ENCODE measurements around the gene GPRC5C.

Gene GPRC5C

DNA sequence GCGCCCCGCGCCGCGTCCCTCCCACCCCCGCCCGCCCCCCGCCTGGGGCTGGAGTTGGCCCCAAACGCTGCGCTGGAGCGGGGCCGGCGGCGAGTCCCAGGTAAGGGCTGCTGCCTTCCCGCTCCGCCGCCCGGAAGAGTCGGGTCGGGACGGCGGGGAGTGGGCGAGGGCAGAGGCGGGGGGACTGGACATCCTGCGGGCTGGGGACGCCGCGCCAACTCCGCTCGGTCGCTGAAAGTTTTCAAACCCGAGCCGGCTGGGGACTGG lies 469 bp downstream of the GPRC5C start:
- no peak for TF ChIP-seq CTCF (conservative IDR thresholded peaks at IDR 0.05; ENCODE audit: low read depth, low read length)
- Histone ChIP-seq H3K4me2 (no peak overlapping the region), H3K36me3 (ENCODE audit: insufficient read depth) (no peaks in the 10 kb centered on the region), H2AFZ (ENCODE audit: low read depth) (no peak overlapping the region), H4K20me1 (ENCODE audit: insufficient read depth) (no peaks in the 10 kb centered on the region), H3K27ac (no peak overlapping the region), H3K79me2 (ENCODE audit: insufficient read depth, low read depth) (no peaks in the 10 kb centered on the region), H3K4me3 (IDR thresholded peaks at IDR 0.05; ENCODE audit: insufficient read depth, low read depth, low read length) (no peak overlapping the region), H3K27me3 (ENCODE audit: insufficient read depth, low read depth) (peaks cover 40% of the 10 kb centered on the region), H3K9ac (no peak overlapping the region), H3K4me1 (ENCODE audit: low read depth, poor library complexity, severe bottlenecking) (no peaks in the 10 kb centered on the region)

GRCh38 chr17:74432766-74433391 lies 991 bp downstream of the GPRC5C start:
- TF ChIP-seq CTCF (conservative IDR thresholded peaks at IDR 0.05; ENCODE audit: low read depth, low read length), result no peak
- no peak overlapping the region for H3K4me3 ChIP-seq (IDR thresholded peaks at IDR 0.05; ENCODE audit: insufficient read depth, low read depth, low read length)
- H2AFZ ChIP-seq (ENCODE audit: low read depth), result no peak overlapping the region
- no peaks in the 10 kb centered on the region for H3K4me1 ChIP-seq (ENCODE audit: low read depth, poor library complexity, severe bottlenecking)
- no peaks in the 10 kb centered on the region for H4K20me1 ChIP-seq (ENCODE audit: insufficient read depth)
- no peak overlapping the region for H3K4me2 ChIP-seq
- H3K36me3 ChIP-seq (ENCODE audit: insufficient read depth), result no peaks in the 10 kb centered on the region
- H3K79me2 ChIP-seq (ENCODE audit: insufficient read depth, low read depth), result no peaks in the 10 kb centered on the region
- H3K9ac ChIP-seq, result no peak overlapping the region
- no peak overlapping the region for H3K27ac ChIP-seq
- H3K27me3 ChIP-seq (ENCODE audit: insufficient read depth, low read depth), result peaks cover 35% of the 10 kb centered on the region

GRCh38 chr17:74433421-74434121 lies 1.7 kb downstream of the GPRC5C start:
- no peak overlapping the region for H3K4me2 ChIP-seq
- H3K4me1 ChIP-seq (ENCODE audit: low read depth, poor library complexity, severe bottlenecking), result no peaks in the 10 kb centered on the region
- TF ChIP-seq CTCF (conservative IDR thresholded peaks at IDR 0.05; ENCODE audit: low read depth, low read length), result no peak
- H2AFZ ChIP-seq (ENCODE audit: low read depth), result no peak overlapping the region
- H3K79me2 ChIP-seq (ENCODE audit: insufficient read depth, low read depth), result no peaks in the 10 kb centered on the region
- H3K36me3 ChIP-seq (ENCODE audit: insufficient read depth), result no peaks in the 10 kb centered on the region
- no peaks in the 10 kb centered on the region for H4K20me1 ChIP-seq (ENCODE audit: insufficient read depth)
- no peak overlapping the region for H3K27ac ChIP-seq
- peaks cover 30% of the 10 kb centered on the region for H3K27me3 ChIP-seq (ENCODE audit: insufficient read depth, low read depth)
- no peak overlapping the region for H3K9ac ChIP-seq
- no peak overlapping the region for H3K4me3 ChIP-seq (IDR thresholded peaks at IDR 0.05; ENCODE audit: insufficient read depth, low read depth, low read length)

DNA sequence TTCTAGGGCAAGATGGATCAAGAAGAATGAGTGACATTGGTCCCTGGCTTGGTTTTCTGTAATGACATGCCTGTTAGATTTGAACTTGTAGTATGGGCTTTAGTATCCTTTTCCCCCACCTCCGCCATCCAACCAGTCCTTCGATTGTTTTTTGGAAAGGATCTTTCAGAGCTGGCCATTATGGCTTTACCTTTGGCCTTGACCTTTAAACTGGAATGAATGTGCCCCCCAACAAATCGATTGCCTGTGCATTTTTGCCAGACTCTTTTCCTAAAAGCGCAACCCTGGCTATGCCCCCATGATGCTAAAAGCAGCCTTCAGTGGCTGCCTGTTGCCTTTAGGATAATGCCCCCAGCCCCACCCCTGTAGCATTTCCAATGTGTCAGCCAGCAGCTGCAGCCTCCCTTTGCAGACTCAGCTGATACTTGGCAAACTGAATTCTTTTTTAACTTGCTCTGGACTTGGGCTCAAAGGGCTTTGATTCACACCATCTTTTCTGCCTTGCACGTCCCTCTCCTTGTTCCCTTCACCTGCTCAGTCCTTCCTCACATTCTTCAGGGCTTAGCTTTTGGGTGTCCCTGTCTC lies 4.0 kb downstream of the GPRC5C start:
- Histone ChIP-seq H3K36me3 (ENCODE audit: insufficient read depth) (no peaks in the 10 kb centered on the region), H3K79me2 (ENCODE audit: insufficient read depth, low read depth) (no peaks in the 10 kb centered on the region), H3K9ac (no peak overlapping the region), H3K27ac (no peak overlapping the region), H2AFZ (ENCODE audit: low read depth) (no peak overlapping the region), H3K4me2 (no peak overlapping the region), H3K4me3 (IDR thresholded peaks at IDR 0.05; ENCODE audit: insufficient read depth, low read depth, low read length) (no peak overlapping the region), H3K4me1 (ENCODE audit: low read depth, poor library complexity, severe bottlenecking) (no peaks in the 10 kb centered on the region), H4K20me1 (ENCODE audit: insufficient read depth) (no peaks in the 10 kb centered on the region), H3K27me3 (ENCODE audit: insufficient read depth, low read depth) (peaks cover 21% of the 10 kb centered on the region; the same call in 1 of the 2 replicates)
- no peak for TF ChIP-seq CTCF (conservative IDR thresholded peaks at IDR 0.05; ENCODE audit: low read depth, low read length)

Data from KMS-11 (cell line).